HG03457 (cell line): ENCODE results near the gene TSPEAR.
"Not testable (repeated sequence)": the region's sequence is repeated elsewhere in the genome, so short reads cannot be mapped to it uniquely, and the experiment has no call there.

ENCODE experiments used
- ATAC-seq: cut with Tn5 transposase; IDR thresholded peaks from one replicate; pipeline ENCODE4 v1.9.1; 2021; ENCODE audit warnings: moderate number of reproducible peaks; ENCODE audit not compliant: unreplicated experiment

TSPEAR gene

DNA sequence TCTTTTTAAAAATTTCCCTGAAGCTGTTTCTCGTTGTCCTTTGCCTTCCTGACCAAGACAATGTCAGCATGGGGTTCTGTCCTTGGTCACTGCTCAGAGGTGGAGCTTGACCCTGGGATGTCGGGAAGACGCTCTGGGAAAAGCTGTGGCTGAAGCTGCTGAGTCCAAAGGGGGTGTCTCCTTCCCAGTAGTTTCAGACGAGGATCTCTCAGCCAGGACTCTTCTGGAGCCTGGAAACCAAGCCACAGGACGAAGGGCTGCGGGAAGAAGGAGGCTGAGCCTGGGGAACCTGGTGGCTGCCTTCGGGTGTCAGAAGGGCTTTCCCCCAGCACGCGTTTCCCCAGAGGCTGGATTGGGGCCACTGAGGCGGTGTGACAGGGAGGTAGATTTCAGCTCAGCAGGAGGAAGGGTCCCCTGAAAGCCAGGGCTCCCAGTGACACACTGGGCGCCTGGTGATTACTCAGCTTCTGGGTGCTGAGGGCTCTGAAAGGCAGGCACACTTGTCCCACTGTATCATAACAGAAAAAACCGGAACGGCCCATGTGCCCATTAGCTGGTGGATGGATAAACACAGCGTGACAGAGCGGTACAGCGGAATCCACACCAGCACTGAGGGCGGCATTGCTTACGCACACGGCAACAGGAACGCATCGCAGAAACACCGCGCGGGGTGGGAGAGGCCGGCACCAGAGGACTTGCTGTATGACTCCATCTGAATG is 24.4 kb downstream of the TSPEAR start:
- ATAC-seq = no peak

DNA sequence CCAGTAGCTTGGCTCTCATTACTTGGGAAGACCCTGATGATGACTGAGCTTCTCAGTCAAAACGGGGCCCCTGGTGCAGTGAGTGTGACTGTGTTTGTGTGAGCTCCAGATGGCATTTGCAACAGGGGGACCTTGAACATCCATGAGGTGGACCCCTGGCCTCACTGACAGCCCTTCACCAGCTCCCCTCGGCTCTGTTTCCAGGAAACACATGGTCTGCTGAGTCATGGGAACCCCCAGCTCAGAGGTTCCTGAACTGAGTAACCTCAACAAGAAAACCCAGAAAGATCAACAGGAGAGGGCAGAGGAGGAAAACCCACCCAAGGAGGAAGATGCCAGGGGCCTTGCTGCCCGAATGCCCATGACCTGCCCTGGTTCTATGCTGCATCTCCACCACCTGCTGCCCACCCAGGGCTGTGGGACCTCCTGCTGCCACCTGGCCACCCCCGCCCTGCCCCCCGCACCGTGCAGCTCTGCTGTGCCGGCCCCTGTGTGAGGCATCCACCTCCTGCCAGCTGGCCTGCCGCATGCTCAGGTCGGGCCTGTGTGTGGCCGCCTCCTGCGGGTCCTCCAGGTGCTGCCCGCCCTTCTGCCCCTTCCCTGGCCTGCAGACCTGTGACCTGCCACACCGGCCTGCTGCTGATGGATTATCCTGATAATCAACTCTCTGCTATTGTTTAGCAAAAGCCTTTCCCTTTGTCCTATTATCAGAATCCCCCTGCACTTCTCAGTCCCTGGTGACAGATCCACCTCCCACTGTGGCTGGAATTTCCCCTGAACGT is 25.2 kb downstream of the TSPEAR start:
- no peak for ATAC-seq

DNA sequence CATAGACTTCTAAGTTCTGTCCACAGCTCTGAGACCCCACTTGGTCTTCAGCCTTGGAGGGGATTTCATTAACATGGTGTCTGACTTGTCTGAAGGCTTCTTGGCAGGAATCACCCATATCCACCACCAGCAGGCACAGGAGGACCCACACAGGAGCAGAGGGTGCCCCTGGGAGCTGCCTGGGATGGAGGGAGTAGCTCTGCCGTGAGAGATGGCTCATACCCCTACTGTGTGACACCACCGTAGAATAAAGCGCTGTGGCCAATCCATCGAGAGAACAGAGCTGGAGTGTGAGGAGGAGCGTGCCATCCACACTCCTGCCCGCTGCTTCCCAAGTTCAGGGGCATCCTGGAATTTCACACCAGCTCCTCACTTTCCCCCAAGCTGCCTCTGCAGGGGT is 26.3 kb downstream of the TSPEAR start:
- ATAC-seq = not testable (repeated sequence)

DNA sequence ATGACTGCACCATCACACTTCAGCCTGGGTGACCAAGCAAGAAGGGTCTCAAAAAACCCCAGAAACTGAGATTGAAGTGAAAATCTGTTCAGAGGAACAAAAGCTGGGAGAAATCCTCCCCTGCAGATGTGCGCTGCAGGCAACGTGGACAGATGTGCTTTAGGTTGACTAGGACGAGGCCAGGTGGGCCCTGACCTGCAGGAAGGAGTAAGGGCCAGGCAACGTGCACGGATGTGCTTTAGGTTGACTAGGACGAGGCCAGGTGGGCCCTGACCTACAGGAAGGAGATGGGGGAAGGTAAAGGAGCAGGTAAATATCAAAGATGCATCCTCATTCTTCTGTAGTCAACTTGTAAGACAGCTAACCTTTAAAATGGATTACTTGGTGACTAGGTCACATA is 26.9 kb downstream of the TSPEAR start:
- no peak for ATAC-seq

DNA sequence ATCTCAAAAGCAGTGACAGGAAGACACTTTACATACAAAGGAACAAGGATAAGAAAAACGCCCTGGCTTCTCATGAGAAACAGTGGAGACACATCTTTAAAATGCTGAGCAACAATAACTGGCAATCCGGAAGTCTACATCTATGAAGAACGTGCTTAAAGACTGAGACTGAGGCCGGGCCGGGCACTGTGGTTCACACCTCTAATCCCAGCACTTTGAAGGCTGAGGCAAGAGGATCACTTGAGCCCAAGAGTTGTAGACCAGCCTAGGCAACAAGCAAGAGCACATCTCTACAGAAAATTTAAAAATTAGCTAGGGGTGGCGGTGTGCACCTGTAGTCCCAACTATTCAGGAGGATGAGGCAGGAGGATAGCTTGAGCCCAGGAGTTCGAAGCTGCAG is 27.3 kb downstream of the TSPEAR start:
- no peak for ATAC-seq

DNA sequence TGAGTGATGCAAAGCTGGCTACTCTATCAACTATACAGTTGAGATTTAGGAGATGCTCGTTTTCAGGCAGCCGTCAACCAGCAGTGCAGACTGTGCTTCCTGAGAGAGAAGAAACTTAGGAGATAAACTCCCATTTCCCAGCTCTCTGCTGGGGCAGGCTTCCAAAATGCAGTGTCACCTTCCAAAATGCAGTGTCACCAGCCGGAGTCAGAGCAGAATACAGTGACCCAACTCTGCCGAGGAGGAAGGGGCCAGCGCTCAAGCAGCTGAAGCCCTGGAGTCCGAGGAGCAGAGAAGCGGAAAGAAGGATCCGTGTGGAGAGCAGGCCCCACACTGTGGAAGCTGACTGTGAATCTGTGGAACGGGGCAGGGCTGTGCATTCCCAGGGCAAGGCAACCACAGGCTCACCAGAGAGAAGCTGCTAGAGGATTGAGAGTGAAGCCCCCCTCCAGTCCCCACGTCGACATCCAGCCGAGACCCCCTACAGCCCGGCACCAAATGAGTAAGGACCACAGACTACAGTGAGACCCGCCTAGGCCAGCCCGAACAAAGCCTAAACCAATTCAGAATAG is 28.7 kb downstream of the TSPEAR start:
- no peak for ATAC-seq

DNA sequence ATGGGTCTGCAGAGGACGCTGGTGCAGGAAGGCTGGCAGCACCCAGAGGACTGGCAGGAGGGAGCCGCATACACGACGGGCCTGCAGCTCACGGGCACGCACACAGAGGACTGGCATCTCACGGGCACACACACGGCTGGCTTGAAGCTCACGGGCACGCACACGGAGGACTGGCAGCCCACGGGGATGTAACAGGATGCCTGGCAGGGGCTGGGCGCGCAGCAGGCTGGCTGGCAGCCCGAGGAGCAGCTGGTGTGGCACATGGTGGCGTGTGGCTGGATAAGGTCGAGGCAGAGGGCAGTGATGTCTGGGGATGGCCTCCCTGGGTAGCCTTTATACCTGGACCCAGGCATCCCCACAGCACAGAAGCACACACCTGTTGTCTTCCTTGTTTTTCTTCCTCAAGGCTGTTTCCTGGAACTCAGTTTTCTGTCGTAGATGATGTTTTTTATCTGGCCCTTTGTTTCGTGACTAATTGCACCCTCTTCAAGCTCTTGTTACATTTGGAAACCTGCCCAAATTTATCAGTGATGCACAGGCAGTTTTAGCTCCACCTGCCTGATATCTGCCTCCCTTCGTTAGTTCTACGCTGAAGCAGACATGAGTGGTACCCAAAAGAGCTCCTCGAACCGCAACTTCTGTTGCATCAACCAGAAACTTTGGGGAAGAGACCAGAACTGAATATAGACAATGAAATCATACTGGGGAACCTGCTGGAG is 29.4 kb downstream of the TSPEAR start, which contains the start of gene KRTAP12-1:
TSS of gene KRTAP12-1 (minus strand) at position 303 of the 719 bp plus-strand sequence. CDS start at position 263, 40 bp downstream.
- no peak for ATAC-seq

DNA sequence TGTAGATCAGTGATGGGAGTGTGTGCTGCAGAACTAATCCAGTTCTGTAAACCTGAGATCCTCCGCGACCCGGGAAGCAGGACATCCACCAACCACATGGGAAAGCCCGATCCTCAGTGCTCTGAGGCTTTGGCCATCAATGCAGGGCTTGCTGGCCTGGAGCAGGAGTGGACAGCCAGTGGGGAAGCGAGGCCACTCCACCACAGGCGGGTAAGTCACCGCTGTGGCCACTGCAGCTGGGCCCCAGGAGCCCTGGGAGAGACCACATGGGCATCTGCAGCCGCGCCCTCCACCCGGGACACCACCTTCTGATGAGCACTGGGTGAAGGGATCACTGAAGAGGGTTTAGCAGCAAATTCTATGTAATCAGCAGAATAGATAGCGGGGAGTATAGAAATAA is 30.2 kb downstream of the TSPEAR start:
- no peak for ATAC-seq

DNA sequence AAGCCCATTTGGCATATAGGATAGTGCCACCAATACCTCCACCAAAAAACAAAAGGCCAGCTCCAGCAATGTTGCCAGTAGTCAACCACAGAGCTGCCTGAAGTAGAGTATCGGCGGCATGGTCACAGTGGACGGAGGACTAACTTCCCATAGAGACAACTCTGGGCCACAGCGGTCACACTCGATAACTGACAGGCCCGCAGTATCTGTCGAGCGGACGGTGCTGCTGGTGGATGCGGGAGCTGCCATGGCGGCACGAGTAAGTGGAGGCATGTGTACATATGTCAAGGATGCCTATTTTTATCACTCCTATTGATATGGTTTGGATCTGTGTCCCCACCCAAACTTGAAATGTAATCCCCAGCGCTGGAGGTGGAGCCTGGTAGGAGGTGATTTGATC is 33.5 kb downstream of the TSPEAR start:
- no peak for ATAC-seq

DNA sequence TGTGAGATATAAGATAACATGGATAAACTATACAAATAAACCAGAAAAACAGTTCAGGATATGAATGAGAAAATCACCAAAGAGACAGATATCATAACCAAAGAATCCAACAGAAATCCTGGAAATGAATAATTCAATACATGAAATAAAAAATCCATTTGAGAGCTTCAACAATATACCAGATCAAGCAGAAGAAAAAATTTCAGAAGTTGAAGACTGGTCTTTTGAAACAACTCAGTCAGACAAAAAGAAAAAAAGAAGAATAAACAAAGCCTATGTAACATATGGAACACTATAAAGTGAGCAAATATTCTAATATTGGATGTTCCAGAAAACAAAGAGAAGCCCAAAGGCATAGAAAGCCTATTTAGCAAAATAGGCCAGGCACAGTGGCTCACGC is 39.5 kb downstream of the TSPEAR start:
- ATAC-seq = no peak

DNA sequence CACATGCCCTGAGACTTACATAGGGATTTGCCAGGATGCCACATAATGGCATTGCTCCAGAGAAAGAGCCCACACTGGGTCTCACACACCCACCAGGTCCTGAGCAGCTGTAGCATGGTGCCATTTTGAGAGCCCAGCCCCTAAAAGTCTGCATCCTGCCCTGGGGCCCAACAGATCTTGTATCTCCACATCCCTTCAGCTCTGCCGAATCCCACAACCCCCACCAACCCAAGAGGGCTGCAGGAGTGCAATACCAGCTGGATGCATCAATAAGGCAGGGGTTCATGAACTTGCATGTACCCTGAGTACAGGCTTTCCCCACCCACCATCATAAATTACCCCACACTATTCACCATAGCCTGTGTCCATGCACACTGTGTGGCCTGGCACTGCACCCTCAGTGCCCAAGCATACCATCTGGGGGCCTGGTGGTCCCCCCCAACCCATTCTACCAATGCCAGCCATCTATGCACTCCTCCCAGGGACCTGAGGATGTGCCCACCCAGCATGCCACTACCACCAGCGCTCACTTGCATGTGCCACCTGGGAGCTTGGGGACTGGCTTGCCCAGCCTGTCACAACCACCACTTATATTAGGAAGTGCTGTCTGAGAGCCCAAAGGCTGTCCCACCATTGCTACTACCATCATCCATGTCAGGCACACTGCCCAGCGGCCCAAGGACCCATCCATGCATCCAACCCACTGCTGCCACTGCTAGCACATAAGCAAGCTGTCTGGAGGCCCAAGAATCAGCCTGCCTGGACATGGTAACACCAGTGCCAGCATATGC is 40.5 kb downstream of the TSPEAR start:
- no peak for ATAC-seq

DNA sequence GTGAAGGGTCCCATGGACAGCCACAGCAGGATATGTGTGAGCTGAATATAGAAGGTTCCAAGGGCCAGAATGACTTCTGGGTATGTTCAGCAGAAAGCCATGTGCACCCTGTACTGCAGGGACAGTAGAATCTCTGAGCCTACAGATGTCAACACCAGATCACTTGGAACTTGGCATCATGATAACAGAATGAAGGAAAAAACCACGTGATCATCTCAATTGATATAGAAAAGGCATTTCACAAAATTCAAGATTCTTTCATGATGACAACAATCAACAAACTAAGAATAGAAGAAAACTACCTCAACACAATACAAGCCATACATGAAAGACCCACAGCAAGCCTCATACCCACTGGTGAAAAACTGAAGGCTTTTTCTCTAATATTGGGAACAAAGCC is 43.8 kb downstream of the TSPEAR start:
- no peak for ATAC-seq

DNA sequence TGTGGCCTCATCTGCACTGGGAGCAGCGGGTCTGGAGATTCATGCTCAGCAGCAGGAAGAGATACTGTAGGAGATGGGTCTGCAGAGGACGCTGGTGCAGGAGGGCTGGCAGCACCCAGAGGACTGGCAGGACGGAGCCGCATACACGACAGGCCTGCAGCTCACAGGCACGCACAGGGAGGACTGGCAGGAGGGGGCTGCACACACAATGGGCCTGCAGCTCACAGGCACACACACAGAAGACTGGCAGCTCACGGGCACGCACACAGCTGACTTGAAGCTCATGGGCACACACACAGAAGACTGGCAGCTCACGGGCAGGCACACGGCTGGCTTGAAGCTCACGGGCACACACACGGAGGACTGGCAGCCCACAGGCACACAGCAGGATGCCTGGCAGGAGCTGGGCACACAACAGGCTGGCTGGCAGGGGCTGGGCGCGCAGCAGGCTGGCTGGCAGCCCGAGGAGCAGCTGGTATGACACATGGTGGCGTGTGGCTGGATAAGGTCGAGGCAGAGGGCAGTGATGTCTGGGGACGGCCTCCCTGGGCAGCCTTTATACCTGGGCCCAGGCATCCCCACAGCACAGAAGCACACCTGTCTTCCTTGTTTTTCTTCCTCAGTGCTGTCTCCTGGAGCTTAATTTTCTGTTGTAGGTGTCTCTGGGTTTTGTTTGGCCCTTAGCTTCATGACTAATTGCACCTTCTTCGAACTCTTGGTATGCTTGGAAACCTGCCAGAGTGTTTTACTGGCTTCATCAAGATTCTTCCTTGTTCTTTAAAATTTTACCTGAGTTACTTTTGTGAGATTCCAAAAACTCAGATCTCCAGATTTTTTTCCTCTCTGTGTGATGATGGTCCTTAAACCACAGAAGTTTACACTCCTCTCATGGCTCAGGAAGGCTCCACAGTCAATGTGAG is 44.7 kb downstream of the TSPEAR start, which contains the start of gene KRTAP12-2:
TSS of gene KRTAP12-2 (minus strand) at position 527 of the 920 bp plus-strand sequence. CDS start at position 486, 41 bp downstream.
- ATAC-seq = no peak

DNA sequence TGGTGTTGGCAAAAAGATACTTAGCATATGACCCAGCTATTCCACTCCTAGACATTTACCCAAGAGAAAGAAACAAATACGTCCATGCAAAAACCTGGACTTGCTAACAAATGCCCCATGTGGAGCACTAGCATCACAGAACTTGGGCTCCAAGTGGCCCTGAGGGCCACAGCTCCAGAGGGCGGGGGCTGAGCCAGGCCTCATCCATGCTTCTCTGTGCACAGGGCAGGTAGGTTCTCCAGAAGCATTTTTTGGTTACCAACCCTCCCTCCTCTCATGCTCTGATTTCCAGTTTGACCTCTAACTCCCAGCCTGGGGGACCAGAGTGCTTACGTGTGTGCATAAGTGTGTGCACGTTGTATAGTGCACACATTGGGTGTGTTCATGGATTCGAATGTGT is 46.7 kb downstream of the TSPEAR start:
- ATAC-seq = no peak

DNA sequence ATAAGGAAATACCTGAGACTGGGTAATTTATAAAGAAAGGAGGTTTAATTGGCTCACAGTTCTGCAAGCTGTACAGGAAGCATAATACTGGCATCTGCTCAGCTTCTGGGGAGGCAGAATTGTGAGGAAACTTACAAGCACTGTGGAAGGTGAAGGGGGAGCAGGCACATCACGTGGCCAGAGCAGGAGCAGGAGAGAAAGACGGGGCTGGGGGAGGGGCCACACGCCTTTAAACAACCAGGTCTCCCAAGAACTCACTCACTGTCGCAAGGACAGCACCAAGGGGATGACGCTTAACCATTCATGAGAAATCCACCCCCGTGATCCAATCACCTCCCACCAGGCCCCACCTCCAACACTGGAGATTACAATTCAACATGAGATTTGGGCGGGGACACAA is 49.8 kb downstream of the TSPEAR start:
- ATAC-seq = not testable (repeated sequence)

DNA sequence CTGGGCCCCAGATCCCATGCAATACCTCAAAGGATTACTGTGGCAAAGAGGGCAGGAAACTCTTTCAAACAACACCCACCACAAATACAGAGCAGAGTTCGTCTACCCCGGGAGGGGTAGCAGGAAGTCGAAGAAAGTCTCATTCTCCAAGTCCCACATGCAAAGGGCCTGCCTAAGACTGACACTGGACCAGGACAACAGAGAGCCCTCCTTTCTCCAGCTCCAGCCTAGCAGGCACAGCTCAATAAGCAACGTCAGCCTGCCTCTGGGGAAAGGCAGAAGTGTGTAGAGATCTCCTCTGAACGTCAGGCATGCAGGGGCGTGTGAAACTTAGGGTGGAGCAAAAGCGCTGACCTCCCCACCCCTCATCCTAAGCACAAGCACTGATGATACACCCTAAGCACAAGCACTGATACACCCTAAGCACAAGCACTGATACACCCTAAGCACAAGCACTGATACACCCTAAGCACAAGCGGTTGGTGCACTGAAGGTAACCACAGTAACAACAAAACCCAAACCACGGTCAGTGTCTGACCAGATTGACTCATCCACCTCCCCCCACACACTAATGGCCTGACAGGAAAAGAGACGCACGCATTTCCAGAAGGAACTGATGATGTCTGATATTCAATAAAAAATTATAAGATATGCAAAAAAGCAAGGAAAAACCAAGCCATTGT is 52.3 kb downstream of the TSPEAR start:
- no peak for ATAC-seq

DNA sequence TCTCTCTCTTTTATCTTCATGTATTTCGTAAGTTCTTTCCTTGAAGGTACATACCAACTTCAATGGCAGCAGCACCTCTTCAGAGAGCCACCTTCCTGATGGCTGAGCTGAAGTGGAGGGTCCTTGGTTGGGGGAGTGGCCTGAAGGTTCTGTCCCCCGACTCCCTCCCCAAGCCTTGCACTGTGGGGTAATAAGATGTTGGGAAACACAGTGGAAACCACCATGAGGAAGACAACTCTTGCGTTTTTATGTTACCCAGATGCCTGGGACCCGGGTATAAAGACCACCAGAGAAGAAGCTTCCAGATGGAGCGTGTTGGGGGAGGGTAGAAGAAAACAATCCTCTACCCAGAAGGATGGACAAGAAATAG is 52.8 kb downstream of the TSPEAR start:
- ATAC-seq = no peak

DNA sequence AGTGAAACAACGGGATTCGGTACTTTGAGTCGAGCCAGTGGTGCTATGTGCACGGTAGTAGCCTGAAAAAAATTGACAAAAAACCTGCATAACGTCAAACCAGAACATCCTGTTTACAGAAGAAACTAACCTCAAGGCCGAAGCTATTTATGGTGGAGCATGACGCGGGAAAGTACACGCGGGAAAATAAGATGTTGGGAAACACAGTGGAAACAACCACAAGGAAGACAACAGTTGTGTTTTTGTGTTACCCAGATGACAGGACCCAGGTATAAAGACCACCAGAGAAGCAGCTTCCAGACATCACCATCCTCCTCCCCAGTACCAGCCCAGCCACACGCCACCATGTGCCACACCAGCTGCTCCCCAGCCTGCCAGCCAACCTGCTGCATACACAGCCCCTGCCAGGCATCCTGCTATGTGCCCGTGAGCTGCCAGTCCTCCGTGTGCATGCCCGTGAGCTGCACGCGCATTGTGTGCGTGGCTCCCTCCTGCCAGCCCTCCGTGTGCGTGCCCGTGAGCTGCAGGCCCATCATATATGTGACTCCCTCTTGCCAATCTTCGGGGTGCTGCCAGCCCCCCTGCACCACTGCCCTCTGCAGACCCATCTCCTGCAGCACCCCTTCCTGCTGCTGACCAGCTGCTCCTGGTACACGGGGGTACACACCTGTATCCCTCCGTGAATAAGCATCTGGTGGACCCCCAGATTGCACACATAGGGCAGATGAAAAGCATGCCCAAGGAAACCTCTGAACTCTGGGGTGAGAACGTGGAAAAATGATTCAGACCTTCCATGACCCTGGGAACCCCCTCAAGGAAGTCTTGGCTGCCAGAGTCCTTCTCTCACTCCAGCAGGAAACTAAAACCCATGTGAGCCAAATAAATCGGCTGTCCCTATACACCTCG is 53.5 kb downstream of the TSPEAR start, which contains the start of gene KRTAP12-3:
TSS of gene KRTAP12-3 (plus strand) at position 298 of the 906 bp plus-strand sequence. CDS start at position 346, 48 bp downstream.
- ATAC-seq = no peak
